ENCODE measurements around the gene DYNC1I1.
A peak's percentile ranks its signal among the peaks of the same experiment; 100 is the strongest.

The DYNC1I1 gene

GRCh38 chr7:95899919-95900513, 127.7 kb downstream of the DYNC1I1 start:
- no peak for DNase-seq (ENCODE audit: low read depth)
- H3K4me3 ChIP-seq (replicated peaks; ENCODE audit: low read depth, low read length), result no peak overlapping the region
- TF ChIP-seq, protein P1, sequence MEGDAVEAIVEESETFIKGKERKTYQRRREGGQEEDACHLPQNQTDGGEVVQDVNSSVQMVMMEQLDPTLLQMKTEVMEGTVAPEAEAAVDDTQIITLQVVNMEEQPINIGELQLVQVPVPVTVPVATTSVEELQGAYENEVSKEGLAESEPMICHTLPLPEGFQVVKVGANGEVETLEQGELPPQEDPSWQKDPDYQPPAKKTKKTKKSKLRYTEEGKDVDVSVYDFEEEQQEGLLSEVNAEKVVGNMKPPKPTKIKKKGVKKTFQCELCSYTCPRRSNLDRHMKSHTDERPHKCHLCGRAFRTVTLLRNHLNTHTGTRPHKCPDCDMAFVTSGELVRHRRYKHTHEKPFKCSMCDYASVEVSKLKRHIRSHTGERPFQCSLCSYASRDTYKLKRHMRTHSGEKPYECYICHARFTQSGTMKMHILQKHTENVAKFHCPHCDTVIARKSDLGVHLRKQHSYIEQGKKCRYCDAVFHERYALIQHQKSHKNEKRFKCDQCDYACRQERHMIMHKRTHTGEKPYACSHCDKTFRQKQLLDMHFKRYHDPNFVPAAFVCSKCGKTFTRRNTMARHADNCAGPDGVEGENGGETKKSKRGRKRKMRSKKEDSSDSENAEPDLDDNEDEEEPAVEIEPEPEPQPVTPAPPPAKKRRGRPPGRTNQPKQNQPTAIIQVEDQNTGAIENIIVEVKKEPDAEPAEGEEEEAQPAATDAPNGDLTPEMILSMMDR (IDR thresholded peaks at IDR 0.05; ENCODE audit: low read length, missing control alignments), result no peak

DNA sequence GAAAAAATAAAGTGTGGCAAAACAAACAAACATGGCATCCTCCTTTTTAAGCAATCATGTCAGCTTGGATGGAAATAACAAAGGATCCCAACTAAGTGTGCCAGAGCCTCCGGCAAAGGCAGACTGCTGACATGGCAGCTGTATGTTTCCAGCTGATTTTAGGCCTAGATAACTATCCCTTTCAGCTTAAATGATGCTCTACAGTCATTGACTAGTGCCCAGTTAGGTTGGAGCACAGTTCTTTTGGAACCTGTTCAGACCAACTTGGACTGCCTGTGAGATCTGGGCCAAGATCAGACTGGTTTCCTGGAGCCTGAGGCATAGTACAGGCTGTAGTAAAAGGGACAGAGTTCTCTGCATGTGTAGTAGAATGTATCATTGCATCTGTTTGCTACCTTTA, 128.7 kb downstream of the DYNC1I1 start:
- DNase-seq (ENCODE audit: low read depth), result no peak
- TF ChIP-seq, protein P1 (IDR thresholded peaks at IDR 0.05; ENCODE audit: low read length, missing control alignments), result no peak
- H3K4me3 ChIP-seq (replicated peaks; ENCODE audit: low read depth, low read length), result no peak overlapping the region

DNA sequence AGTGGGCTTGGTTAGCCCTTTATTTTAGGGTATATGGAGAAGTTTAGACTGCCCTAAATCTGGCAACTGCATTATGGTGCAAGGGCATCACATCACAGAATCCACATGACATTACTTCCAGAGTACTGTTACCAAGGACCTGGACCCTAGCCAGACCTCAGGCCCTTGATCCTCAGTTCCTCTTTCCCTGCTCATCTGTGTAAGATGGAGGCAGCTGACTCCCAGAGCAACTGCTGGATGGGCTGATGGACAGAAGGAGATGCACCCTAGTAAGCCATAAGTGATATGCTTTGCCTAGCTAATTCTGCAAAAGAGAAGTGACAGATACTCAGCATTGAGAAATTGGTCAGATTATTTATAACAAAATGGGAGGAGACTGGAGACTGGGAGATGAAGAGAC, 131.7 kb downstream of the DYNC1I1 start:
- H3K4me3 ChIP-seq (replicated peaks; ENCODE audit: low read depth, low read length), result no peak overlapping the region
- no peak for DNase-seq (ENCODE audit: low read depth)
- TF ChIP-seq, protein P1 (IDR thresholded peaks at IDR 0.05; ENCODE audit: low read length, missing control alignments), result no peak

GRCh38 chr7:95905167-95905566, 132.8 kb downstream of the DYNC1I1 start:
- no peak overlapping the region for H3K4me3 ChIP-seq (replicated peaks; ENCODE audit: low read depth, low read length)
- TF ChIP-seq, protein P1 (IDR thresholded peaks at IDR 0.05; ENCODE audit: low read length, missing control alignments), result no peak
- DNase-seq (ENCODE audit: low read depth), result peak; percentile 9

GRCh38 chr7:95906851-95907250, 134.5 kb downstream of the DYNC1I1 start:
- TF ChIP-seq, protein P1 (IDR thresholded peaks at IDR 0.05; ENCODE audit: low read length, missing control alignments), result no peak
- DNase-seq (ENCODE audit: low read depth), result no peak
- H3K4me3 ChIP-seq (replicated peaks; ENCODE audit: low read depth, low read length), result no peak overlapping the region

GRCh38 chr7:95907337-95907736, 135.0 kb downstream of the DYNC1I1 start:
- TF ChIP-seq, protein P1 (IDR thresholded peaks at IDR 0.05; ENCODE audit: low read length, missing control alignments), result no peak

DNA sequence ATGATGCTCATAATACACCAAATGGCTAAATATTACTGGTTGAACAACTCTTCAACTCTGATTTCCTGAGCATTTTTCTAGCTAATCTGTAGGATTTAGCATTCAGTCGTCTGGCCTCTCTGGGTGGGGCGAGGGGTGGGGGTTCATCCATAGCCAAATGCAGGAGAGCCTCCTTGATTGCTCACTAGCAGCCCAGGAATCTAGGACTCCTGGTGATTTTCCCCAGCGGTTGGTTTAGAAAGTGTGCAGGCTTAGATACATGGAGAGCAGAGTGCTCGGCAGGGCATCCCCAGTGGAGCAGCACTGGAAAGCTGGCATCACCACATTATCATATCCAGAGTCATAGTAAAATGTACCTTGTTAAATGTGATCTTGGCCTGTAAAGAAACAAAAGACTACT, 136.1 kb downstream of the DYNC1I1 start:
- no peak for DNase-seq (ENCODE audit: low read depth)
- TF ChIP-seq, protein P1 (IDR thresholded peaks at IDR 0.05; ENCODE audit: low read length, missing control alignments), result no peak
- no peak overlapping the region for H3K4me3 ChIP-seq (replicated peaks; ENCODE audit: low read depth, low read length)

More at GRCh38 chr7:95907337-95907736, 135.0 kb downstream of the DYNC1I1 start:
- no peak for DNase-seq (ENCODE audit: low read depth)
- no peak overlapping the region for H3K4me3 ChIP-seq (replicated peaks; ENCODE audit: low read depth, low read length)
